Cerebellar nuclear complex (tissue), 1 donor: ENCODE results near the gene DPRX.

Source experiments
- DNase-seq, 2 experiments: peaks; one replicate each; lab custom pipeline; 2025; lab: John Stamatoyannopoulos, UW

DPRX gene, protein sequence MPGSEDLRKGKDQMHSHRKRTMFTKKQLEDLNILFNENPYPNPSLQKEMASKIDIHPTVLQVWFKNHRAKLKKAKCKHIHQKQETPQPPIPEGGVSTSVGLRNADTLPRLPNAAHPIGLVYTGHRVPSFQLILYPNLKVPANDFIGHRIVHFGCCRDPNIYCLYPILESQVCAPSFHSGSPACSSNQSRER

GRCh38 chr19:53631949-53632407, at the start of gene DPRX:
DPRX (plus strand) TSS chr19:53631999; CDS start chr19:53632107, 108 bp downstream.
- DNase-seq = no peak

- DNase-seq = no peak
Observed at GRCh38 chr19:53583181-53583580, 48.6 kb upstream of the DPRX start.

- DNase-seq = no peak
Observed at GRCh38 chr19:53586277-53586691, 45.5 kb upstream of the DPRX start.

DNA sequence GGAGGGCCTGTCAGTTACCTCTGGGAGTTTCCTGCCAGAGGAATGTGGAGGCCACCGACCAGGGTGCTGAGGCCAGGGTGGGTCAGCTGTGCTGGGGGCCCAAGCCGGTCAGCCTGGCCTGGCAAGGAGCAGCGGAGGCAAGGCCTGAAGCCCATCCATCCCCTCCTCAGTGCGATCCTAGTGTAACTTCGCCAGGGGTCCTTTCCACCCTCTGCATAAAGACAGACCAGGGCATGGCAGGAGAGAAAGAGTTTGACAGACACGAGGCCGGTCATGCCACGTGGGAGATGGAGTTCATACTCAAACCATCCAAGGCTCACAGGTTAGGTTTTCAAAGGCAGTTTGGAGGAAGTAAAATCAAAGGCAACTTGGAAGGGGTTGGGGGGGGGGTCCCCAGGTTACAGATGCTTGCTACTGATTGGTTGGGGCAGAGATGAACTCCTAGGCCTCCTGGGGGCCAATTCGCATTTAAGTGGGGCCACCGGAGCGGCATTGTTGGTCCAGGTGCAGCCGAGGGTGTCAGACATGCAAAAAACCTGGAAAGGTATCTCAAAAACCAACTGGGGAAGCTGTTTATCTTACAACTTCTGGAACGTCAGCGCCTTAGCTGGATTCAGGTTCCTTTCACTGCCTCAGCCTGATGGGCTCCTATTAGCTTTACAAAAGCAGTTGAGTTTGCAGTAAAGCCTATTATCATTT, 36.8 kb upstream of the DPRX start:
- no peak for DNase-seq

DNA sequence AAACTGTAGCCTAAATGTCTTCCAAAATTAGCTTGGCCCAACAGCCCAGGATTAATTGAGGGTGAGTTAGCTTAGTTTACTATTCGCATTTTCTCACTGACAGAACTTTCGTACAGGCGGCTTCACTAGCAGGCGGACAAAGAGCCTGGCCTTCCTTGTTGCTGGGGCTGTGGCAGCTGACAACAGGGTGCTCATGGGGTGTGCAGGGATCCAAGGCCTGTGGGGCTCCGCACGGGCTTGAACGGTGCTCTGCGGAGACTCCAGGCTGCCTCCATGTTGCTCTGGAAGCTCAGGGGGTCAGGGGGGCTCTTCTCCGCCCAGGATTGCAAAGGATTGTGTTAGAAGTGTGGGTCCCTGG, 36.3 kb upstream of the DPRX start:
- DNase-seq = no peak

- DNase-seq = no peak
Observed at GRCh38 chr19:53596056-53596455, 35.7 kb upstream of the DPRX start.

DNA sequence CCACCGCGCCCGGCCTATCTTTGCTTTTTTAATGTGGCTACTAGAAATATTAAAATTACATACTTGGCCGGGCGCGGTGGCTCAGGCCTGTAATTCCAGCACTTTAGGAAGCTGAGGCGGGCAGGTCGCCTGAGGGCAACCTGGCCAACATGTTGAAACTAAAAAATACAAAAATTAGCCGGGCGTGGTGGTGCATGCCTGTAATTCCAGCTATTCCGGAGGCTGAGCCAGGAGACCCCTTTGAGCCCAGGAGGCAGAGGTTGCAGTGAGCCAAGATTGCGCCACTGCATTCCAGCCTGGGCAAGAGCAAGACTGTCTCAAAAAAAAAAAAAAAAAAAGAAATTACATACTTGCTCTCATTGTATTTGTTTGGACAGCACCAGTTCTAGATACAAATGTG, 34.8 kb upstream of the DPRX start:
- no peak for DNase-seq

DNA sequence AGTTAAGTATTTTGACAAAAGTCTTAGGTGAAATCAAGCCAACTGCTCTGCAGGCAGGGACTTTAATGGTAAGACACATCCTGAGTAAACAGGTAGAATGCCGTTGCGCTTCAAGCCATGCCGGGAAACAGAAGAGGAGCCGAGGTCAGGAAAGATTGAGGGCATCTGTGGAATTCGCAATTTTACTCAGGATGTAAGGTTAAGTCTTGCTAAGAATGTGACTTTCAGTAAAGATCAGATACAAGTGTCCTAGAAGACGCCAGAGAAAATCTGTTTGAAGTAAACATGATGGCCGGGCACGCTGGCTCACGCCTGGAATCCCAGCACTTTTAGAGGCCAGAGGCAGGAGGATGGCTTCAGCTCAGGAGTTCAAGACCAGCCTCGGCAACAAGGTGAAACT, 33.4 kb upstream of the DPRX start:
- no peak for DNase-seq

GRCh38 chr19:53600217-53600616, 31.6 kb upstream of the DPRX start:
- DNase-seq = no peak

- no peak for DNase-seq
Observed at GRCh38 chr19:53606031-53606430, 25.8 kb upstream of the DPRX start.

DNA sequence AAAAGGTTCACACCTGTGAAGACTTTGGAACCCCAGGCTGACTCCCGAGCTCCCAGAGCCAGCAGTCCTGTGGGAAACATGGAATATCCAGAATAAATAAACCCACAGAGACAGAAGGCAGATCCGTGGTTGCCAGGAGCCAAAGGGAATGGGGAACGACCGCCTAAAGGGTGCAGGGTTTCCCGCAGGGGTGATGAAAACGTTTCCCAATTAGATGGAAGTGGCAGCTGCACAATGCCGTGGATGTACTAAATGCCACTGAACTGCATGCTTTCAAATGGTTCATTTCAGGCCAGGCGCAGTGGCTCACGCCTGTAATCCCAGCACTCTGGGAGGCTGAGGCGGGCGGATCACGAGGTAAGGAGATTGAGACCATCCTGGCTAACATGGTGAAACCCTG, 23.4 kb upstream of the DPRX start:
- no peak for DNase-seq

DNA sequence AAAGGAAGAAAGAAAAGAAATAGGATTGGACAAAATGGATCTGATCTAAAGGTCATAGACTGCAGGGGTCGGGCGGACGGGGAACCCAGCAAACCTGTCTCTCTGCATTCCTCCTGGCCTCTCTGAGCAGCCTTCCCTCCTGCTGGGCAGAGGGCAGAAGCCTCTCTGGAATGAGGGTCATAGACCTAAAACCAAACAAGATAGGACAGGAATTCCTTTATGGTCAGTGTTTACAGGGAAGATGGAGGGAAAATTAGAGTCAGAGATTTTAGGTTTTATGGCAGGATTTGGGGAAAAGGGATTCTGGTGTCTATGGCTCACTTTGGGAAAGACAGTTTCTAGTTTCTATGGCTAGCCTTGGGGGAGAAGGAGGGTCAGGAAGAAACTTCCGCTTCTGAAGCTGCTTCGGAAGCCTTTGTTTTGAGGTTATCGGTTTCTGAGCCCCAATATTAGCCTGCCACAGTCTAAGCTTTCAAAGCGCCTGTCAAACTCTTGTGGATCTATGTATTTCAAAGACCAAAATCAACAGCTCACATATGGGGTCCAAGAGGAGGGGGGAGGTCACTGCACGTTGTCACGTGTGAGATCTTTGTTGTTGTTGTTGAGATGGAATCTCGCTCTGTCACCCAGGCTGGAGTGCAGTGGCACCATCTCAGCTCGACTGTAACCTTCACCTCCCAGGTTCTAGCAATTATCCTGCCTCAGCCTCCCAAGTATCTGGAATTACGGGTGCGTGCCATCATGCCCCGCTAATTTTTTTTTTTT, 18.9 kb upstream of the DPRX start:
- no peak for DNase-seq

- DNase-seq = no peak
Observed at GRCh38 chr19:53621885-53622740, 9.7 kb upstream of the DPRX start.

- DNase-seq = no peak
Observed at GRCh38 chr19:53624771-53625545, 6.8 kb upstream of the DPRX start.

GRCh38 chr19:53626486-53626885, 5.3 kb upstream of the DPRX start:
- no peak for DNase-seq

DNA sequence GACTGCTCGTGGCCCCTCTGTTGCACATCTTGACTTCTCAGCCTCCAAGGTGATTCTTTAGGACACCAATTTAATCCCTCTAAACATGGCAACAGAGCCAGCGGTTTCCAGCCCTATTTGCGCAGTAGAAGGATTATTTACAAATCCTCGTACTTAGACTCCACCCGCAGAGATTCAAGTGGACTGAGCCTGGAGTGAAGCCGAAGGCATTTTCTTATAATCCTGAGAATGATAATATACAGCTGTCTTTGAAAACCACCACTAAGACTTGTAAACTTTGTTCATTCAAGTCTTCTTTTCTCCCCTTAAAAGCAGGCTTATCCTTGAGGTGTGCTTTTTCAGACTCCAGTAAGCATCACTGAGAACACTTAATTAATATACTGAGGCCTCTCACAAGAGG, 4.8 kb upstream of the DPRX start:
- no peak for DNase-seq

GRCh38 chr19:53634768-53635167, 3.0 kb downstream of the DPRX start:
- no peak for DNase-seq

DNA sequence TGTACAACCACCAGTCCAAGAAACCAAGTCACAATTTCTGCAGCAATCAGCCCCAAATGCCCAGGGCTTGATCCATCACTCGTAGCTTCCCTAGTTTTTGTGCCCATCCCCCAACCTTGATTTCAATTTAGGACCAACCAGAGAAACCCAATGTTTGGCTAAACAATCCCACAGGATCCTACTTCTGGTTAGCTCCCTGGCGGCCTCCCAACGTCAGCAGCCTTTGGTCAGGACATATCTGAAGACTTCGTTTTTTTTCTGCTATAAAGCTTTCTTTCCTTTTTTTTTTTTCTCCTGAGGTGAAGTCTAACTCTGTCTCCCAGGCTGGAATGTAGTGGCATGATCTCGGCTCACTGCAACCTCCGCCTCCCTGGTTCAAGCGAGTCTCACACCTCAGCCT, 7.7 kb downstream of the DPRX start:
- no peak for DNase-seq

DNA sequence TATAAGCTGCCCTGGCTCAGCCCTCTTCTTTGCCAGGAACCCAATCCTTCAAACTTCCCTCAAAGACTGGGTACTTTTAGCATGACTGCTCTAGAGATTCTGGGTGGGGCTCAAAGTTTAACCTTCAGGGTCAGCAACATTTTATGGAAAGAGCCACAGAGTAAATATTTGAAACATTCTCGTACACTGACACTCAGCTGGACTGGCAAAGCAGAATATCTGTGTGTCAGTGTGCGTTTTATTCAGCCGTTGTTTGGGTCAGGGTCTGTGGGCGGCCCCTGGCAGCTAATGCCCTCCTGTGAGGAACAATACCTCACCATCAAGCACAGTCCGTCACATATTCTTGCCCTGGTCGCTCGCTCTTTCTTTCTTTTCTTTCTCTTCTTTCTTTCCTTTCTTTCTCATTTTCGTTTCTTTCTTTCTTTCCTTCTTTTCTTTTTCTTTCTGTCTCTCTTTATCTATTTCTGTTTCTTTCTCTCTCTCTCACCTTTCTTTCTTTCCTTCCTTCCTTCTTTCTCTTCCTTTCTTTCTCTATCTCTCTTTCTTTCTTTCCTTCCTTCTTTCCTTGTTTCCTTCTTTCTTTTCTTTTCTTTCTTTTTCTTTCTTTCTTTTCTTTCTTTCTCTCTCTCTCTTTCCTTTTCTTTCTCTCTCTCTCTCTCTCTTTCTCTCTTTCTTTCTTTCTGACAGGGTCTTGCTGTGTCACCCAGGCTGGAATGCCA, 10.7 kb downstream of the DPRX start:
- DNase-seq = no peak

- DNase-seq = no peak
Observed at GRCh38 chr19:53644061-53644816, 12.4 kb downstream of the DPRX start.
